GM18861 (cell line): ENCODE measurements around the gene COG2.
"Not testable (repeated sequence)": the region's sequence is repeated elsewhere in the genome, so short reads cannot be mapped to it uniquely, and the experiment has no call there.

ENCODE experiments used
- ATAC-seq: cut with Tn5 transposase; IDR thresholded peaks from one replicate; pipeline ENCODE4 v1.9.1; 2021; ENCODE audit not compliant: unreplicated experiment

Gene COG2

DNA sequence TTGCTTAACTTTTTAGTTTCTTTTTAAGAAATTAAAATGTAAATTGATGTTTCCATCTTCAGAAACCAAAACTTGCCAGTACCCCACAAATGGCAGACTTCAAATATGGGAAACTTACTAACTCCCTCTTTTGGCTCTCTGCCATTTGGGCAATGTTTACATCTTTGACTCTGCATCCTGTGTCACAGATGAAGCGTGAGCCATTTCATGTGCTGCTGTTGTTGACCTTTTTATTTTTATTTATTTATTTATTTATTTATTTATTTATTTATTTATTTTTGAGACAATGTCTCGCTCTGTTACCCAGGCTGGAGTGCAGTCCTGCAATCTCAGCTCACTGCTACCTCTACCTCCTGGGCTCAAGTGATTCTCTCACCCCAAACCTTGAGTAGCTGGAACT is 16.0 kb upstream of the COG2 start:
- ATAC-seq: no peak

DNA sequence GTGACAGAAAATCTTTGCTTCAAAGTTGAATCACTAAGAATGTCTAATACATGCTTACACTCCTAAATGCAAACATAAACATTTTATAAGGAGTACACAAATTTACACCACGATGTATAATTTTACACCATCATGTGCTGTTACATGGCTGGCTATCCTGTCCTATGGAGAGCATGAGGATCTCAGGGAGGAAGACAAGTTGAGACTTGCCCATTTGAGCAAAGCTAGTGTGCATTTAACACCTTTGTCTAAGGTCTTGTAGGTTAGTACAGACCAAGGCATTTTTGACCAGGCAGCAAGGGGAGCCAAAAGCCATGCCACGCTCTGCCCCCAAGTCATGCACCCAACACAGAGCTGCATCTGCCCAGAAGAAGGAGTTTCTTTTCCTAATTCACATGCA is 14.5 kb upstream of the COG2 start:
- no peak for ATAC-seq

DNA sequence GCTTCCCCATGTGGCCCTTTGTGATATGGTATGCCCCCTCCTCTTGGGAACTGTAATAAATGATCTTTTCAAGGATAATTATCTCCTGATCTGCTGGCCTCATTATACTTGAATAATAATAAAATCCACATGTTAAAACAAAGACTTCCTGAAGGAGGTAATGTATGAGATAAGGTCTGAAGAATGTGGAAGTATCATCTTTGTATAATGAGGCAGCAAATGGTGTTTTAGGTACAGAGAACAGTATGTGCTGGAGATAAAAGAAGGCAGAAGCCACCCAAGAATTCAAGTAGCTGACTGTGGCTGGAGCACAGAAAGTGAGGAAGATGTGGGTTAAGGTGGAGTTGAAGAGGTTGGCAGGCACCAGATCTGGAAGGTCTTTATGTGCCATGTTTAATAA is 12.8 kb upstream of the COG2 start:
- ATAC-seq: no peak

DNA sequence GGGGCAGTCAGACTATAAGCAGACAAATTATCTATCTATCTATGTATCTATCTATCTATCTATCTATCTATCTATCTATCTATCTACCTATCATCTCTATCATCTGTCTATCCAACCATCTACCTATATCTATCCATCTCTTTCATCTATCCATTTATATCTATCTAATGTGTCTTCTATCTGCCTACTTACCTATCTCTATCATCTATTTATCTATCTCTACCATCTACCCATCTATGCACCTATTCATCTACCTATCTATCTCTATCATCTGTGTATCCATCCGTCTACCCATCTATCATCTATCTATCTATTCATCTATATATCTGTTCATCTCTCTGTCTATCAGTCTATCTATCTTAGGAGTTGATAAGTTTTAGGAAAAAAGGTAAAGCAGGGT is 10.8 kb upstream of the COG2 start:
- no peak for ATAC-seq

DNA sequence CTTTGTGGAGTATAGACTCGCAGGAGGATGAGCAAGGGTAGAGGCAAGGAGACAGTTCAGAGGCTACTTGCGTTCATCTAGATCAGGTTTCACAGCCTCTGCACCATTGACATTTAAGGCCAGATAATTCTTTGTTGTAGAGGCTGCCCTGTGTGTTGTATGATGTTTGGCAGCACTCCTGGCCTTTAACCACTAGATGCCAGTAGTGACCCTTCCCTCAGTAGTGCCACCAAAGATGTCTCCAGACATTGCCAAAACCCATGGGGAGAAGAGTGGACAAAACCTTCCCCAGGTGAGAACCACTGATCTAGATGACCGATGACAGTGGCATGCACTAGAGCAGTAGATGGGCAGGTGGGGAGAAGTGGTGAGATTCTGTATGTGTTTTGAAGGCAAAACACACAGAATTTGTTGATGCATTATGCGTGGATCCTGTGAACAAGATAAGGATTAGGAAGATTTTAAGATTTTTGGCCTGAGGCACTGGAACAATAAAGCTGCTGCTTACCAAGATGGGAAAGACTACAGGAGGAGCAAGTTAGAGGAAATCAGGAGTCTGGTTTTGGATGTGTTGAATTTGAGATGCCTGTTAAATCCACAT is 9.9 kb upstream of the COG2 start:
- ATAC-seq: no peak

DNA sequence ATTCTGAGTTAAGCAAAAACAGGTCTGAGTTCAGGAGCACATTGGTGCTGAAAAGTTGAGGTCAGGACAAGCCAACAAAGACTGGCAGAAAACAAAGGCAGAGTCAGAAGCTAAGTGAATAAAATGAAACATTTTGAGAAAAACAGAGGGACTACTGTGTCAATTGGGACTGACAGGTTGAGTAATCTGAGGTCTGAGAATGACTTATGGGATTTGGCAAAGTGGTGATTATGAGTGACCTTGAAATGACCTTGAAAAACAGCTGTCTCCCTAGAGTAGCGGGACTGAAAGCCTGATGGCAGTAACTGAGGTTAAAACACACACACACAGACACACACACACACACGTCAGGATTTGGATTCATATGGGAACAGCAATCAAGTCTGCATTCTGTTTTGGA is 8.8 kb upstream of the COG2 start:
- ATAC-seq: no peak

DNA sequence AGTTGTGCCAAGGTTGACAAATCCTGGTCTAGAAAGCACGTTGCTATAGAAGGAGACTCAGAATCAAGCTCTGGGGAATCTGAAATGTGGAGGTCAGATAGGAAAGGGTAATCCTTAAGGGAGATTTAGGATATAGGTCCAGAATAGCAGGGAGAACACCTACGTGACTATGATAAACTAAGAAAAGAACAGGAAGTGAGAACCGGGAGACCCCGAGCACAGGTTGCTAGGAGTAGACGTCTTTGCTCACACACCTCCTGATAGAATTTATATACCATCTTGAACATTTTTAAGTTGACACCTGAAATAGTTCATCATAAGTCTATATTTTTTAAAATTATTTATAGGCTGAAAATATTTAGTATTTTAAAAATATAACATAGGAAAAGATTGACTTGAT is 7.9 kb upstream of the COG2 start:
- ATAC-seq: no peak

DNA sequence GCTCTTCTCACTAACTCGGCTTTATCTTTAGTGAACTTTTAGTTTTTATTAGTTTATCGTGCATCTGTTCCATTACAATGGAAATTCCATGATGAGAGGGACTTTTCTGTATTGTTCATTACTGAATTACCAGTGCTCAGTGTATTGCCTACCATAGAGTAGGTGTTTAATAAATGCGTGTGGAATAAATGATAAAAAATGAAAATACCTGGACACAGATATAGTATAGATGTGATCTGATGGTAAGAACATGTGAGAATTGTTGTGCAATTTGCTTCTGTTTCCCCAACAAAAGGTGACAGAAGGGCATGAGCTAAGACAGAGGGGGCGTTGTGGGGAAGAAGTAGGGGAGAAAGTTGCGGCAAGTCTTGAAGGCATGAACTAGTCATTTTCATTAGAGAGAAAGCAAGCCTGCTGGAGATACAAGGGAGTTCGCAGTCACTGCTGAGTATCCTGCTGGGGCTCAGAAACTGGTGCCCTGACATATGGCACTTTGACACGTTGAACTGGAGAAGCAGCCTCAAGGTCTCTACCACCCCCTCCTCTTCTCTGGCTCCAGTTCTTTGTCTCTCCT is 5.6 kb upstream of the COG2 start:
- no peak for ATAC-seq

DNA sequence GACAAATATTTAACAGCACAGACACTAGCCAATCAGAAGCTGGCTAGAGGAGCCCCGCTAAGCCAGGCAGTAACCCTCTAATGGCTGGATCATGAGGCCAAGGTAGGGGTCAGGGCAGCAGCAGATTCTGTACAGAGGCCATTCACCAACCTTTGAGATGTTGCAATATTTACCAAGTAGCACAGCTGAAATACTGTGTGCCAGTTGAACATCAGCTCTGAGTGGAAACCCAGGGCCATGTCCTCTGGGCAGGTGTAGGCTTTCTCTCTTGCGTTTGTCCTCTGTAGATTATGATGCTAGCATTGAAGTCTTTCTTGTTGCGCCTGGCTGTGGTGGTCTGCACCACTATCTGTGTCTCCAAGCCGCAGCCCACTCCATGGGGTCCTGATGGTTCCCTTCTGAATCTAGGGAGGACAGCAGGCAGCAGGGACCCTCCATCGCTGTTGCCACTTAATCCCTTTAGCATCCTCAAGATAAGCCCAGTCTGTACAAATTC is 2.5 kb upstream of the COG2 start:
- ATAC-seq: no peak

DNA sequence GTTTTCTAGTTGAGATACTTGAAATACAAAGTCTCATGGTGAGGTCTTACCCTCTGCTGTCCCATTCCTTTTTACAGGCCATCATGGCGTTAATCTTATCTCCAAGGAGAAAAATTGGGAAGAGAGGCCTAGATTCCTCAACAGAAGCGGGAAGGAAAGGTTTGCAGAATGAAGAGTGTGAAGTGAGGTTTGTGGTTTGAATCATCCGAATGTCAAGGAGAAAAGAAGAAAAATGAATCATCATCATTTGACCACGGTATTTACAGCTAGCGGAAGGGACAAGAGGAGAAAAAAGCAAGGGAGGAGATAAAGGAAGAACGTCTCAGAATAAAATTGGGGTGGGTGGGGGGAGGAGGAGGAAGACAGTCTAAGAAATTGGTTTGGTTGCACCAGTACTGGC is 935 bp upstream of the COG2 start:
- ATAC-seq: no peak

DNA sequence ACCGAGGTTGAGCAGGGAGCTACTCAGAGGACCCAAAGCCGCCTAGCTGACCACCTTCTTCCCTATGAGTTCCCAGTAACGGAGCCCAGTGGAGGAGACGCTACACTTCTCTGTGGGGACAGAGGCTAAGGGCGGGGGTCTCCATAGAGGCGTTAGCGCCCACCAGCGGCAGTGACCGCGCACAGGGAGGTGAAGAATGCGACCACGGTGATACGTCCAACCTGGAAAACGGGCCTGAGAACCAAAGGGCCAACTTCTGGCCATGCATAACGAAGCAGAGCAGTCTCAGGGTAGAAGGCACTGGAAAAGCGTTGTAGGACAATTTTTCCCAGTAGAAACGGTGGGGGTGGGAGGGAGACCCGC is 400 bp upstream of the COG2 start:
- ATAC-seq: no peak

DNA sequence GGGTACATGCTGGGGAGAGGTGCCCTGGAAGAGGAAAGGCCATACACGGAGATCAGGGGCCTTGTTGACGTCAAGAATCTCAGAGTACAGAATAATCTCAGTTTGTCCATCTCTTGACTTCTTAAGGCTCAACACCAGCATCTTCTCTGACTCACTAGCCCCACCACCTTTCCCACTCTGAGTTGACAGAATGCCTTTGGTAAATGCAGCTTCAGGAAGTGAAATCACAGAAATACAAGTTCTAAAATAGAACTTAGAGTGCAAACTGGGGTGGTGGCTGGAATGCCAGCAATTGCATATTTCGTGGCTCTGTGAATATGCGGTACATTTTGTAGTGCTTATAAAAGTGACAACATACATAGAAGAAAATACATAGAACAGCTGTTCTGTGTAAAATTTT is 1.6 kb downstream of the COG2 start:
- ATAC-seq: no peak

DNA sequence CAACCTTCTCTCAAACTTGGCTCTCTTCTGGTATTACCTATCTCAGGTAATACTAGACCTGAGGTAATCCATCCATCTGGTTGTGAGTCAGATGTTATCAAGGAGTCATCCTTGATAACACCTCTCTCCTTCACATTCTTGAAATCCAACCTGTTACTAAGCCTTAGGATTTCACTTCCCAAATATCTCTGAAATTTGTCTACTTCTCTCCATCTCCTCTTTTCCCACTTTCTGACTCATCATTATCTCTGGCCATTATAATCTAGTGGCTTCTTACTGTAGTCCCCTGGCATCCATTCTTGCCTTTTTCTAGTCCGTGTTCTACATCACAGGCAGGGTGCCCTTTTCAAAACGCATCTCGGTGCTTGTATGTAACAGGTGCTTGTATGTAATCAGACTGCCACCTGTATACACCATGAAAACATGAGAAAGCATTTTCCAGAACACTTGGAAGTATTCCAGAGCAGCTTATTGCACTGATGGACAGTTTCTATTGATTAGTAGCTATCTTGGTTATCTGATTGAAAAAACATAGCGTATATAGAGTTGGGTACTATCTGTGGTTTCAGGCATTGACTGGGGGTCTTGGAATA is 4.5 kb downstream of the COG2 start:
- ATAC-seq: no peak

DNA sequence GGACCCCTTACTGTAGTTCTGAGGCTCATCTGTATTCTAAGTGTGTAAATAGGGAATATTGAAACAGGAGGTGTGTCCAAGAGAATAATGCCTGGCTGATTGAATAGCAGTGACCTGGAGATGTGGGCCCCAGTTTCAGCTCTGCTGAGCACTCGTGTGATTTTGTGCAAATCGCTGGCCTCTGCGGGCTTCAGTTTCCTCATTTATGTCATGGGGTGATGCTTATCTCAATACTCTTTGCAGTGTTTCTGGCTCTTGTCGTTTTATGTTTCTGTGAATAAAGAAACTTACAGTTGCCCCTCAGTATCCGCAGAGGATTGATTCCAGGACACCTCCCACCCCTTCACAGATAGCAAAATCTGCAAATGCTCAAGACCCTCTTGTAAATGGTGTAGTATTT is 5.0 kb downstream of the COG2 start:
- ATAC-seq: no peak

DNA sequence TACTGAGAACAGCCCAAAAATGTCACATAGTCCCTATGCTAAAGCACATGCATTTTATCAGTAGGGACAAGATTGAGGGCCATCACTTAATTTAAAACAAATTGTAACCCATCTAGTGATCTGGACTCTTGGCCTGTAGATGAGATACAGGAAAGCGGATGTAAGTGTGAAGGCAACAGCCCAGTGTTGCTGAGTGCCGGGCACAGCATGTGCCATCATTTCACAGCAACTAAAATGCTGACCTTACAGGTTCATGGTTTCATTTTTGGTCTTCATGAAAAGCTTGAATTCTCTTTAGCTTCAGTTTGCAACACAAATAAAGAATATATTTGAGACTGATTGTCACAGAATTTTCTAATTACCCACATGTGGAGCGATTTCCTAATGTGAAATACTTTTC is 5.8 kb downstream of the COG2 start:
- no peak for ATAC-seq

DNA sequence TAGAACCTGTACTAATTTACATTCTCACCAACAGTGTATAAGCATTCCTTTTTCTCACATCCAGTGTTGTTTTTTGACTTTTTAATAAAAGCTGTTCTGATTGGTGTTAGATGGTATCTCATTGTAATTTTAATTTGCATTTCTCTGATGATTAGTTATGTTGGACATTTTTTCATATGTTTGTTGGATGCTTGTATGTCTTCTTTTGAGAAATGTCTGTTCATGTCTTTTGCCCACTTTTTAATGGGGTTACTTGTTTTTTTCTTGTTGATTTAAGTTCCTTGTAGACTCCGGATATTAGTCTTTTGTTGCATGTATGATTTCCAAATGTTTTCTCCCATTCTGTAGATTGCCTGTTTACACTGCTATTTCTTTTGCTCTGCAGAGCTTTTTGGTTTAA is 8.0 kb downstream of the COG2 start:
- no peak for ATAC-seq

DNA sequence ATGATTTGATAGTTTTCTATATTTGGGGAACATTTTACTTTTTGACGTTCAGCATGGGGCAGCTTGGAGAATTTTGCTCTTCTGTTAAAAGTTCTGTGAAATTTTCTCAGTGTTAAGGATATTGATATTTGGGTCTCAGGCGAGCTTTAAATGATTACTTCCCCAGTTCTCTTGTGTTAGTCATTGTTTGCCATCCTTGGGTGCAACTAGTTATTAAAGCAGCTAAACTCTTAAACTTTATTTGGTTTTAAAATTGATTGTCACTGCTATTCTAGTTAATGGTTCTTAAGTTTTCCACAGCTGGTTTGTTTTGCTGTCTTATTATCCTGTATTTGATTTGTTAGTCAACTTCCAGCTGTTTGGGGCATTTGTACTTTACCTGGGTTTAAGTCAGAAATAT is 9.0 kb downstream of the COG2 start:
- no peak for ATAC-seq

DNA sequence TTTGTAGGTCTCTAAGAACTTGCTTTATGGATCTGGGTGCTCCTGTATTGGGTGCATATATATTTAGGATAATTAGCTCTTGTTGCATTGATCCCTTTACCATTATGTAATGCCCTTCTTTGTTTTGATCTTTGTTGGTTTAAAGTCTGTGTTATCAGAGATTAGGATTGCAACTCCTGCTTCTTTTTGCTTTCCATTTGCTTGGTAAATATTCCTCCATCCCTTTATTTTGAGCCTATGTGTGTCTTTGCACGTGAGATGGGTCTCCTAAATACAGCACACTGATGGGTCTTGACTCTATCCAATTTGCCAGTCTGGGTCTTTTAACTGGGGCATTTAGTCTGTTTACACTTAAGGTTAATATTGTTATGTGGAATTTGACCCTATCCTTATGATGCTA is 14.4 kb downstream of the COG2 start:
- not testable (repeated sequence) for ATAC-seq

DNA sequence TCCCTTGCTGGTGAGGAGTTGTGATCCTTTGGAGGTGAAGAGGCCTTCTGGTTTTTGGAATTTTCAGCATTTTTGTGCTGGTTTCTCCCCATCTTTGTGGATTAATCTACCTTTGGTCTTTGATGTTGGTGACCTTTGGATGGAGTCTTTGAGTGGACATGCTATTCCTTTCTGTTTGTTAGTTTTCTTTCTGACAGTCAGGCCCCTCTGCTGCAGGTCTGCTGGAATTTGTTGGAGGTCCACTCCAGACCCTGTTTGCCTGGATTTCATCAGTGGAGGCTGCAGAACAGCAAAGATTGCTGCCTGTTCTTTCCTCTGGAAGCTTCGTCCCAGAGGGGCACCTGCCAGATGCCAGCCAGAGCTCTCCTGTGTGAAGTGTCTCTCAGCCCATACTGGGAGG is 15.8 kb downstream of the COG2 start:
- ATAC-seq: not testable (repeated sequence)

DNA sequence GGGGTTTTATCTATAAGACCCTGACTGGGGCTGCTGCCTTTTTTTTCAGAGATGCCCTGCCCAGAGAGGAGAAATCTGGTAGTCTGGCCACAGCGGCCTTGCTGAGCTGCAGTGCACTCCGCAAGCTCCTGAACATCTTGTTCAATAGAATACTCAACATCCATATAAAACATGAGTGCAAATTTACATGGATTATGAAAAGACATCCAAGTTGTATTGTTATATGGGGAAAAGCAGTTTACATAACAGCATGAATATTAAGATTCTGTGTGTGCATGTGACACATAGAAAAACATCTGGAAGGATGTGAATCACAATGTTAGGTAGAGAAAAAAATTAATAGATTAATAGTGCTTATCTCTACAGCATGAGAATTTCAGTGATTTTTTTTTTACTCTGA is 16.4 kb downstream of the COG2 start:
- ATAC-seq: no peak

DNA sequence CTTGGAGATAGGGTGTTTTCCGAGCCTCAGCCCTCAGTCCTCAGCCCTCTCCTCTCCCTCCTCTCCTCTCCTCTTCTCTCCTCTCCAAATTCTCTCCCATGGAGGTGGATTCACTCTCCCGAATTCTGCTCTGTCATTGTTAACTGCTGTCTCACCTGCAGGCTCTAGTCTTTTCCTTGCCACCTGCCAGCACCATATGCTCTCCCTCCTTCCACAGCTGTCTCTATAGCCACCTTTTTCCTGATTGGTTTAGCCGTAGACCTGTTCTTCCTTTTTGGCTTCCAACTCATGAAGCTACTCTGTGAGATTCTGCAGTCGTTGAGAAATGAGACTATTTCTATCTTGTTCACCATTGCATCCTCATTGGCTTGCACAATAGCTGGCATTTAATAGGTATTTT is 19.7 kb downstream of the COG2 start:
- no peak for ATAC-seq

DNA sequence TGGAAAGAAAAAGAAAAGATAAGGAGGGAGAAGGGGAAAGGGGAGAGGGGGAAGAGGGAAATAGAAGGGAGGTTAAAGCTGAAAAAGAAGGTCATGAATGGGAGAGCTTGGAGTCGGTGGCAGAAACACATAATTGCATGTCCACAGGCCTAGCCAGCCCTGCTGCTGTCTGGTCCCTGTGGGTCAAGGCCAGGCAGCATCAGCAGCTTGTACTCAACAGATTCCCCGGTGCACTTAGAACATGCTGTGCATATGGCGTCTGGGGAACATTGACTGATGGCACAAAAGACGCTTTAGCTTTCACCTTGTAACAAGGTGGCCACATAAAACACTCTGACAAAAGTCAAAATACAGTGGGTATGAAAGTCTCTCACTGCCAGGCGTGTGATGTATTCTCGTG is 25.9 kb downstream of the COG2 start:
- no peak for ATAC-seq

DNA sequence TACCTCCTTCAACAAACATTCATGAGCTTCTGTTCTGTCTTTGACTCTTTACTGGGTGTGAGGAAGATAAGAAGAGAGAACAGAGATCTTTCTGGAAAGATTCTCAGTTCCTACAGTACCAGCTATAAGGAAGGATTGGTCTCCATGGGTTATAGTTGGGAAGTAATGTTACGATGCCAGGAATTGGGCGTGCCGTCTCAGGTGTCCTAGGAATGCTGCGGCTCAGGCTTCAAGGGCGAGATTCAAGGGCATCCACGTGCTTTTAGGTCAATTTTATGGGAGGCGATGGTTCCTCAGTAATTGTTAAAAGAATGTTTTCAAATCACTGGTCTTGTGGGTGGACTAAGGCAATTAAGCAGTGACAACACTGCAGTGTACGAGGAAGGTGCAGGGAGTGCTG is 27.3 kb downstream of the COG2 start:
- ATAC-seq: no peak
